Activated CD8-positive, alpha-beta T cell treated with anti-CD3 and anti-CD28 coated beads for 36 hours (primary cell): ENCODE results near the gene KCNA3. TPM values are rescaled to one million over a fixed set of nuclear protein-coding genes. Genes with fewer than 3 reads are reported as not detected.

Source experiments
- ATAC-seq: fragments of 200-7000 bp; cut with Tn5 transposase; one replicate; pipeline ENCODE4 v1.10.0; 2021; ENCODE audit warnings: mild to moderate bottlenecking, moderate library complexity
- CTCF ChIA-PET: fragments of 350-600 bp; sonication (Branson Sonifier 250); formaldehyde crosslinking; loops from one replicate; lab custom pipeline; 2021; ENCODE audit warnings: antibody characterized with exemption; lab: Charles Lee
- POLR2A ChIA-PET: fragments of 350-600 bp; sonication (Branson Sonifier 250); formaldehyde crosslinking; loops from one replicate; lab custom pipeline; 2021; ENCODE audit warnings: antibody characterized with exemption; lab: Charles Lee
- DNase-seq: peaks from one replicate; pipeline ENCODE4 v3.0.0-alpha.2; 2020
- H3K27ac Mint-ChIP-seq: one replicate; pipeline ENCODE4 v1.8.0; 2021; ENCODE audit warnings: mild to moderate bottlenecking, mixed read lengths
- H3K27me3 Mint-ChIP-seq: one replicate; pipeline ENCODE4 v1.8.0; 2021; ENCODE audit warnings: mixed read lengths
- H3K36me3 Mint-ChIP-seq: one replicate; pipeline ENCODE4 v1.8.0; 2021; ENCODE audit warnings: low read depth, mixed read lengths
- H3K4me1 Mint-ChIP-seq: one replicate; pipeline ENCODE4 v1.8.0; 2021; ENCODE audit warnings: low read depth, mixed read lengths
- H3K4me3 Mint-ChIP-seq: one replicate; pipeline ENCODE4 v1.8.0; 2021; ENCODE audit warnings: mild to moderate bottlenecking, moderate library complexity, mixed read lengths
- H3K9me3 Mint-ChIP-seq: one replicate; pipeline ENCODE4 v1.8.0; 2021; ENCODE audit warnings: mixed read lengths
- intact Hi-C: fragments of 100-400 bp; cut with micrococcal nuclease; formaldehyde crosslinking; loops from one replicate; pipeline ENCODE4 v1.10.0; 2022
- total RNA-seq, 2 experiments: library from RNA; stranded (reverse); gene quantifications; one replicate each; pipeline ENCODE4 v1.2.3, GENCODE V29; 2021
- TF ChIP-seq, protein P1 (sequence below): fragments of 200-600 bp; IDR thresholded peaks from one replicate; pipeline ENCODE4 v1.8.0; 2022; ENCODE audit warnings: antibody characterized with exemption, mild to moderate bottlenecking

The KCNA3 gene
- total RNA-seq, 2 experiments from 2014 or later: 15.5 to 16.2 TPM

DNA sequence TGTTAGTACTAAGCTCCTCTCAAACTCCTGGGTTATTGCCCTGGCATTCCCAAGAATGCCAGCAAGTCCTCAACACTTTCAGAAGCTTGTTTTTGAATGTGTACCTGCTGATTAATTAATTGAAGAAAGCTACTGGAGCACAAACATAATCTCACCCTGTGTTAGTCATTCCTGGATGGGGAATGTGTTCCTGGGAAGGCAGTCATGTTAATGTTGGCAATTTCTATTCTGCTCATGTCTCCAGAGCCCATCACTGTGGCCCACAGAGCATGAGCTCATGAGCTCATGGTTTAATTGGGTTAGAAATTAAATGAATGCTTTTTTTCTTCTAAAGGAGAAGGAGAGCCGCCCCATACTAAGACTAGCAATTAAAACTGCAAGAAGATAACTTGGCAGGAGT is 31.9 kb upstream of the KCNA3 start:
- DNase-seq: no peak
- H3K27me3 Mint-ChIP-seq: no peaks in the 10 kb centered on the region
- no peaks in the 10 kb centered on the region for H3K36me3 Mint-ChIP-seq
- ChIA-PET POLR2A (no interaction called here), CTCF (interaction anchor here (1.0 to 1.7 kb wide), 4 partner anchors 12 to 211 kb away, joined by 4 to 6 read pairs (median 4); no protein-coding TSS in a partner anchor)
- H3K27ac Mint-ChIP-seq: no peak overlapping the region
- H3K4me1 Mint-ChIP-seq: peaks cover 4% of the 10 kb centered on the region
- no peak for ATAC-seq
- H3K4me3 Mint-ChIP-seq: no peak overlapping the region
- intact Hi-C loops: no loop called here
- no peaks in the 10 kb centered on the region for H3K9me3 Mint-ChIP-seq
- TF ChIP-seq, protein P1, sequence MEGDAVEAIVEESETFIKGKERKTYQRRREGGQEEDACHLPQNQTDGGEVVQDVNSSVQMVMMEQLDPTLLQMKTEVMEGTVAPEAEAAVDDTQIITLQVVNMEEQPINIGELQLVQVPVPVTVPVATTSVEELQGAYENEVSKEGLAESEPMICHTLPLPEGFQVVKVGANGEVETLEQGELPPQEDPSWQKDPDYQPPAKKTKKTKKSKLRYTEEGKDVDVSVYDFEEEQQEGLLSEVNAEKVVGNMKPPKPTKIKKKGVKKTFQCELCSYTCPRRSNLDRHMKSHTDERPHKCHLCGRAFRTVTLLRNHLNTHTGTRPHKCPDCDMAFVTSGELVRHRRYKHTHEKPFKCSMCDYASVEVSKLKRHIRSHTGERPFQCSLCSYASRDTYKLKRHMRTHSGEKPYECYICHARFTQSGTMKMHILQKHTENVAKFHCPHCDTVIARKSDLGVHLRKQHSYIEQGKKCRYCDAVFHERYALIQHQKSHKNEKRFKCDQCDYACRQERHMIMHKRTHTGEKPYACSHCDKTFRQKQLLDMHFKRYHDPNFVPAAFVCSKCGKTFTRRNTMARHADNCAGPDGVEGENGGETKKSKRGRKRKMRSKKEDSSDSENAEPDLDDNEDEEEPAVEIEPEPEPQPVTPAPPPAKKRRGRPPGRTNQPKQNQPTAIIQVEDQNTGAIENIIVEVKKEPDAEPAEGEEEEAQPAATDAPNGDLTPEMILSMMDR: no peak

DNA sequence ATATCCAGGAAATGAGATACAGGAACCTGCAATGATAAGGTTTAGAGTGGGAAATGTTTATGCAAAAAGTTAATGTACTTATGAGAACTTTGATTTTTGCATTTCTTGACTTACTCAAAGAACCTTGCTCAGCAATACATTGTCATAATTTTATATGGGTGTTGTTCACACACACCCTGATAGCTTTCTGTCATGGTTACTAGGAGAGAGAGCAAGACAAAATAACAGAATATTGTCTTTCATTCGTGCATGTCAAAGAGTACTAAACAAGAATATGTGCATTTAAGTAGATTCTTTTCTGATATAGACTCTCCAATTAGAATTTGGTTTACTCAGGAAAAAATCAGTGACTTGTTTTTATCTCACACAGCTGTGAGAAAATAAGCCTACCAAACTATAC is 27.5 kb upstream of the KCNA3 start:
- Mint-ChIP-seq H3K9me3 (no peaks in the 10 kb centered on the region), H3K4me3 (no peak overlapping the region), H3K27ac (no peak overlapping the region), H3K36me3 (no peaks in the 10 kb centered on the region), H3K27me3 (no peaks in the 10 kb centered on the region), H3K4me1 (no peaks in the 10 kb centered on the region)
- ChIA-PET CTCF (no interaction called here), POLR2A (no interaction called here)
- TF ChIP-seq, protein P1: no peak
- DNase-seq (no peak), ATAC-seq (no peak)
- intact Hi-C loops: no loop called here

DNA sequence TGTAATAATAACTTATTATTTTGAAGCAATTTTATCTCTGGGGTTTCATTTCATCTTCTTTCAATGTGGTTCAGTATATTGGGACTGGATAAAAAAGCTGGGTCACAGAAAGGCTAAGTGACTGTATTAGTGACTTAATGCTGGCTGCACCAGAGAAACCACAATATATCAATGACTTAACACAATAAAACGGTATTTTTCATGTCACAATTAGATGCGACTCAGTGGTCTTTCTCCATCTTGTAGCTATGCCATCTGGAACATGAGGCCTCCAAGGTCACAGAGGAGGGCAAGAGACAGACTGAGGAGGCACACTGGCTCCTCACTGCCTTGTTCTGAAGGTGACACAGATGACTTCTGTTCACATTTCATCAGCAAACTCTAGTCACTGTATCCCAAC is 26.0 kb upstream of the KCNA3 start:
- Mint-ChIP-seq H3K4me1 (no peaks in the 10 kb centered on the region), H3K27ac (no peak overlapping the region), H3K36me3 (no peaks in the 10 kb centered on the region), H3K27me3 (no peaks in the 10 kb centered on the region), H3K4me3 (no peak overlapping the region), H3K9me3 (no peaks in the 10 kb centered on the region)
- ChIA-PET CTCF (interaction anchor here (0.6 to 1.4 kb wide), 2 partner anchors 65 to 126 kb away, joined by 3 to 4 read pairs; no protein-coding TSS in a partner anchor), POLR2A (no interaction called here)
- ATAC-seq (no peak), DNase-seq (no peak)
- TF ChIP-seq, protein P1: no peak
- intact Hi-C loops: no loop called here

DNA sequence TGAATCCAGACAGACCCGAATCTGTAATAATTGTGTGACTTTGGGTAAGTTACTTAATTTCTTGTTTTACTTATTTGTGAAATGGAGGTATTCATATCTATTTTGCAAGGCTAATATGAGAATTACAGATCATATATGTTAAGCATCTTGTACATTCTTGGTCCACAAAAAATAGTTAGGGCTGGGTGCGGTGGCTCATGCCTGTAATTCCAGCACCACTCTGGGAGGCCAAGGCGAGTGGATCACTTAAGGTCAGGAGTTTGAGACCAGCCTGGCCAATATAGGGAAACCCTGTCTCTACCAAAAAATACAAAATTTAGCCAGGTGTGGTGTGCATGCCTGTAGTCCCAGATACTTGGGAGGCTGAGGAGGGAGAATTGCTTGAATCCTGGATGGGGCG is 22.9 kb upstream of the KCNA3 start:
- TF ChIP-seq, protein P1: no peak
- Mint-ChIP-seq H3K27ac (no peak overlapping the region), H3K4me1 (no peaks in the 10 kb centered on the region), H3K9me3 (no peaks in the 10 kb centered on the region), H3K27me3 (peaks cover 2% of the 10 kb centered on the region), H3K4me3 (no peak overlapping the region), H3K36me3 (no peaks in the 10 kb centered on the region)
- CTCF ChIA-PET: interaction anchor here (0.9 to 1.6 kb wide), 3 partner anchors 78 to 203 kb away, joined by 3 to 5 read pairs (median 3); no protein-coding TSS in a partner anchor
- no peak for DNase-seq
- intact Hi-C loops: no loop called here
- POLR2A ChIA-PET: no interaction called here
- no peak for ATAC-seq

DNA sequence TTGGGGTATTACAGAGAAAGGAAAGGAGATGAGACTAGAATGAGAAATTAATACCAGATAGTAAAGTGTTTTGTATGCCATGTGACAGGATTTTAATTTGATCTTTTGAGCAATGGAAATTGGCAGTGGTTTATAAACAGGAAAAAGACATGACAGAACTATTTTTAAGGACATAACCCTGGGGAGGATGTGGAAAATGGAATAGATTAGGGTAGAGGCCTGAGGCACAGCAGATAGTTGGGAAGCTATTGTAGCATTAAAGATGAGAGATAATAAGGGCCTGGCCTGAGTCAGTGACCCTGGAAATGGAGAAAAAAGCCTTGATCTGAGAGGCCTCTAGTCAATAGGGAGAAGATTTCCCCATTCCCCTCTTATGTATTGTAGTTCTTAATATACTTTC is 22.1 kb upstream of the KCNA3 start:
- ATAC-seq (no peak), DNase-seq (no peak)
- ChIA-PET POLR2A (no interaction called here), CTCF (no interaction called here)
- intact Hi-C loops: no loop called here
- Mint-ChIP-seq H3K27me3 (peaks cover 2% of the 10 kb centered on the region), H3K27ac (no peak overlapping the region), H3K9me3 (no peaks in the 10 kb centered on the region), H3K4me3 (no peak overlapping the region), H3K36me3 (no peaks in the 10 kb centered on the region), H3K4me1 (no peaks in the 10 kb centered on the region)
- TF ChIP-seq, protein P1: no peak
